OCI-LY1 (cell line): Measurements from ENCODE around the gene KRTAP19-2.

Source experiments
- CTCF ChIP-seq: fragments of 200-600 bp; sonication (generic), shearing (Covaris generic); IDR thresholded peaks from 2 replicates; pipeline ENCODE4 v1.5.1; 2017; ENCODE audit warnings: mild to moderate bottlenecking, antibody characterized with exemption, low read length, moderate library complexity, mixed read lengths
- EZH2 ChIP-seq: fragments of 200-600 bp; sonication (generic), shearing (Covaris generic); IDR thresholded peaks from 2 replicates; pipeline ENCODE4 v1.8.0; 2017; ENCODE audit warnings: borderline replicate concordance, mixed run types, mild to moderate bottlenecking, antibody characterized with exemption, low read length, moderate library complexity, mixed read lengths

- TF ChIP-seq CTCF (no peak), EZH2 (no peak)
These were observed 44.0 kb downstream of the KRTAP19-2 start for GRCh38 chr21:30443226-30443625.
